WERI-Rb-1 (cell line): ENCODE results near the gene MRAP2.
A peak's percentile ranks its signal among the peaks of the same experiment; 100 is the strongest.
"Not testable (repeated sequence)": the region's sequence is repeated elsewhere in the genome, so short reads cannot be mapped to it uniquely, and the experiment has no call there.

Experiments
- DNase-seq: peaks from one replicate; pipeline ENCODE4 v3.0.0-alpha.2; 2020
- H3K27ac ChIP-seq: fragments of 250-450 bp; sonication (Bioruptor Pico); 2 replicates; pipeline ENCODE4 v1.5.1; 2020; ENCODE audit warnings: mild to moderate bottlenecking, moderate library complexity
- H3K27me3 ChIP-seq: fragments of 250-450 bp; sonication (Bioruptor Pico); 2 replicates; pipeline ENCODE4 v1.5.1; 2021; ENCODE audit warnings: mild to moderate bottlenecking, low read depth, moderate library complexity; ENCODE audit not compliant: insufficient read depth, severe bottlenecking
- H3K36me3 ChIP-seq: fragments of 250-450 bp; sonication (Bioruptor Pico); 2 replicates; pipeline ENCODE4 v1.5.1; 2020; ENCODE audit warnings: mild to moderate bottlenecking, moderate library complexity
- H3K4me3 ChIP-seq: 2 replicates; pipeline ENCODE4 v1.5.1; 2011; ENCODE audit warnings: low read depth, mild to moderate bottlenecking, control low read depth, low read length
- H3K9me3 ChIP-seq: fragments of 250-450 bp; sonication (Bioruptor Pico); 2 replicates; pipeline ENCODE4 v1.5.1; 2021; ENCODE audit warnings: mild to moderate bottlenecking, moderate library complexity; ENCODE audit not compliant: severe bottlenecking
- CTCF ChIP-seq: IDR thresholded peaks from 2 replicates; pipeline ENCODE4 v1.5.1; 2011; ENCODE audit warnings: low read depth, mild to moderate bottlenecking, control low read depth, inconsistent platforms, low read length

MRAP2 gene

GRCh38 chr6:84019842-84020211 lies 13.7 kb upstream of the MRAP2 start:
- TF ChIP-seq CTCF: no peak
- DNase-seq: no peak
- Histone ChIP-seq H3K36me3 (no peaks in the 10 kb centered on the region), H3K27me3 (no peaks in the 10 kb centered on the region), H3K4me3 (peak overlapping the region; percentile 32), H3K27ac (peak overlapping the region; percentile 31; the same call in 1 of the 2 replicates), H3K9me3 (no peaks in the 10 kb centered on the region)

- Histone ChIP-seq H3K36me3 (no peaks in the 10 kb centered on the region), H3K4me3 (no peak overlapping the region), H3K9me3 (no peaks in the 10 kb centered on the region), H3K27me3 (no peaks in the 10 kb centered on the region), H3K27ac (no peak overlapping the region)
- no peak for TF ChIP-seq CTCF
- no peak for DNase-seq
These were observed 11.9 kb upstream of the MRAP2 start for GRCh38 chr6:84021625-84022024.

GRCh38 chr6:84026721-84027164 lies 6.8 kb upstream of the MRAP2 start:
- Histone ChIP-seq H3K9me3 (no peaks in the 10 kb centered on the region), H3K27me3 (no peaks in the 10 kb centered on the region), H3K36me3 (no peaks in the 10 kb centered on the region), H3K27ac (no peak overlapping the region), H3K4me3 (no peak overlapping the region)
- no peak for TF ChIP-seq CTCF
- DNase-seq: no peak

GRCh38 chr6:84027340-84028181 lies 6.0 kb upstream of the MRAP2 start:
- H3K4me3 ChIP-seq: no peak overlapping the region
- no peak for DNase-seq
- no peak overlapping the region for H3K27ac ChIP-seq

GRCh38 chr6:84028350-84028749 lies 5.2 kb upstream of the MRAP2 start:
- H3K36me3 ChIP-seq: no peaks in the 10 kb centered on the region
- H3K9me3 ChIP-seq: no peaks in the 10 kb centered on the region
- no peak overlapping the region for H3K27ac ChIP-seq
- no peaks in the 10 kb centered on the region for H3K27me3 ChIP-seq
- H3K4me3 ChIP-seq: no peak overlapping the region
- no peak for DNase-seq
- no peak for TF ChIP-seq CTCF

More at GRCh38 chr6:84027340-84028181, 6.0 kb upstream of the MRAP2 start:
- Histone ChIP-seq H3K27me3 (no peaks in the 10 kb centered on the region), H3K9me3 (no peaks in the 10 kb centered on the region), H3K36me3 (no peaks in the 10 kb centered on the region)
- no peak for TF ChIP-seq CTCF

GRCh38 chr6:84032000-84032399 lies 1.6 kb upstream of the MRAP2 start:
- H3K9me3 ChIP-seq, DNase-seq, H3K27ac ChIP-seq, H3K36me3 ChIP-seq, H3K27me3 ChIP-seq, H3K4me3 ChIP-seq: not testable (repeated sequence)
